Vagina (tissue), 2 donors: ENCODE measurements around the gene WNT7B. TPM values are rescaled to one million over a fixed set of nuclear protein-coding genes. Genes with fewer than 3 reads are reported as not detected.

Source experiments
- DNase-seq, 2 donors: peaks; one replicate each; pipeline ENCODE4 v3.0.0-alpha.2; 2017; ENCODE audit errors: extremely low spot score in 2 of 2
- H3K27ac ChIP-seq: fragments of 200-600 bp; sonication (generic); one replicate; pipeline ENCODE4 v1.5.1; 2019
- H3K27me3 ChIP-seq: fragments of 200-600 bp; sonication (generic); one replicate; pipeline ENCODE4 v1.5.1; 2019
- H3K36me3 ChIP-seq, 2 donors: fragments of 200-600 bp; sonication (generic); one replicate each; pipeline ENCODE4 v1.5.1; 2017 to 2019
- H3K4me1 ChIP-seq: fragments of 200-600 bp; sonication (generic); one replicate; pipeline ENCODE4 v1.5.1; 2019
- H3K4me3 ChIP-seq, 2 donors: fragments of 200-600 bp; sonication (generic); 1 replicate in 1 of 2; 2 replicates in 1 of 2; pipeline ENCODE4 v1.5.1; 2016 to 2019
- H3K9me3 ChIP-seq: fragments of 200-600 bp; sonication (generic); one replicate; pipeline ENCODE4 v1.5.1; 2019
- POLR2A ChIP-seq, 2 donors: fragments of 450-650 bp; IDR thresholded peaks; one replicate each; pipeline ENCODE4 v1.6.1; 2017; ENCODE audit warnings: antibody characterized with exemption in 2 of 2, mild to moderate bottlenecking in 2 of 2, moderate library complexity in 2 of 2
- POLR2AphosphoS5 ChIP-seq, 2 donors: sonication (generic); formaldehyde crosslinking; IDR thresholded peaks; one replicate each; pipeline ENCODE4 v1.9.0; 2017; ENCODE audit warnings: antibody characterized with exemption in 2 of 2, mild to moderate bottlenecking in 2 of 2, low read depth in 1 of 2; ENCODE audit not compliant: insufficient read depth in 1 of 2
- intact Hi-C: fragments of 100-400 bp; cut with DNase I; formaldehyde crosslinking; loops from one replicate; pipeline ENCODE4 v1.15.1; 2023
- total RNA-seq: library from RNA; depleted of rRNA; stranded (reverse); fragments of >200 nt; gene quantifications from one replicate; pipeline ENCODE4 v1.2.3, GENCODE V29; 2016
- TF ChIP-seq, protein P1 (sequence below), 3 experiments: fragments of 450-650 bp in 2 of 3; fragments of 200-600 bp in 1 of 3; sonication (generic) in 1 of 3; IDR thresholded peaks; one replicate each; pipeline ENCODE4 v1.5.1; 2017 to 2019; ENCODE audit warnings: antibody characterized with exemption in 3 of 3, mild to moderate bottlenecking in 2 of 3, moderate library complexity in 2 of 3

WNT7B gene
- total RNA-seq, 1 donor from 2014 or later = 7.1 TPM

DNA sequence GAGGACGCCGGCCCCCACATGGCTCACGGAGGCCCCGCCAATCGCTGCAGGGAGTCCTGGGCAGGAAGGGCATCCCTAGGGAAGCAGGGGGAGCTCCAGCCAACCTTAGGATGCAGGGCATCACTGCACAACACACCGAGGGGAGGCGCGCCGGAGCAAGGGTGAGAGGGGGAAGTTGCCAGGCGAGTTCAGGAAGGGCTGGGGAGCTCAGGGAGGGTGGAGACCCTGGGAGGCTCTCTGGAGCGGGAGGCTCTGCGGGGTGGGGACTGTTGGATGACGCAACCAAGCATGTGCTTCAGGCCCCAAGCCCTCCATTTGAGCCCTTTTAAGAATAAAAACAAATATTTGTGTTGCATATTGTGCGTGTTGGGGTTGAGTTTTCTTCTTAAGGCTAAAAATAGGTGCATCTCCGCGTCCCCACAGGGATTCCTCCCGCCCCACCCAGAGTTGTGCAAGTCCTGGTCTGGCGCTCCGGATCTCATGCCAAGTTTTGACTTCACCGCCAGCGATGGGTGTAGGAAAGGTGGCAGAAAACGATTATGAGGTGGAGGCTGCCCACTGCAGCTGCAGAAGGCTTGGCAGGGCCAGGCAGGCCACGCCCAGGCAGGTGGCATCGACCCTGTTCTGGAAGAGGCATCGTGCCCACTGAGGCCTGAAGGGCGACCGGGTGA lies 65.2 kb downstream of the WNT7B start:
- intact Hi-C loops = no loop called here
- no peak overlapping the region for H3K4me3 ChIP-seq

DNA sequence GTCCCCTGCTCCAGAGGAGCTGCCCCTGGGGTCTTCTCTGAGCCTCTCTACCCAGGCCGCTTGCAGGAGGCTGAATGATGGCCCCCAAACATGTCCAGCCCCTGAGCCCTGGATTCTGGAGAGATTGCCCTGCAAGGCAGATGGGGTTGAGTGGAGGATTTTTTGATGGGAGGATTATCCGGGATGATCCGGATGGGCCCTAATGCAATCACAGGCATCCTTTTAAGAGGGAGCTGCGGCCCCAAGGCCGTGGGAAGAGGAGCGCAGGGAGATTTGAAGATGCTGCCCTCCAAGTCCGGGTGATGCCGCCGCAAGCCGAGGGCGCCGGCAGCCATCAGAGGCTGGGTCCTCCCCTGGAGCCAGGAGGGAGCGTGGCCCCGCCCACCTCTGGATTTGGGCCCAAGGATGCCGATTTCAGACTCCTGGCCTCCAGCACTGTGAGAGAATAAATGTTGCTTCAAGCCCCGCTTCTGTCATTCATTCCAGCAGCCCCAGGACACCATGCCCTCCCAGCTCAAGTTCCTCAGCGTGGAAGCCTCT lies 66.0 kb downstream of the WNT7B start:
- no peak overlapping the region for H3K4me3 ChIP-seq
- no peak overlapping the region for H3K27ac ChIP-seq
- TF ChIP-seq, protein P1, sequence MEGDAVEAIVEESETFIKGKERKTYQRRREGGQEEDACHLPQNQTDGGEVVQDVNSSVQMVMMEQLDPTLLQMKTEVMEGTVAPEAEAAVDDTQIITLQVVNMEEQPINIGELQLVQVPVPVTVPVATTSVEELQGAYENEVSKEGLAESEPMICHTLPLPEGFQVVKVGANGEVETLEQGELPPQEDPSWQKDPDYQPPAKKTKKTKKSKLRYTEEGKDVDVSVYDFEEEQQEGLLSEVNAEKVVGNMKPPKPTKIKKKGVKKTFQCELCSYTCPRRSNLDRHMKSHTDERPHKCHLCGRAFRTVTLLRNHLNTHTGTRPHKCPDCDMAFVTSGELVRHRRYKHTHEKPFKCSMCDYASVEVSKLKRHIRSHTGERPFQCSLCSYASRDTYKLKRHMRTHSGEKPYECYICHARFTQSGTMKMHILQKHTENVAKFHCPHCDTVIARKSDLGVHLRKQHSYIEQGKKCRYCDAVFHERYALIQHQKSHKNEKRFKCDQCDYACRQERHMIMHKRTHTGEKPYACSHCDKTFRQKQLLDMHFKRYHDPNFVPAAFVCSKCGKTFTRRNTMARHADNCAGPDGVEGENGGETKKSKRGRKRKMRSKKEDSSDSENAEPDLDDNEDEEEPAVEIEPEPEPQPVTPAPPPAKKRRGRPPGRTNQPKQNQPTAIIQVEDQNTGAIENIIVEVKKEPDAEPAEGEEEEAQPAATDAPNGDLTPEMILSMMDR (IDR thresholded peaks at IDR 0.05) = no peak
- TF ChIP-seq POLR2A (IDR thresholded peaks at IDR 0.05) = no peak
- no peak for TF ChIP-seq POLR2AphosphoS5 (IDR thresholded peaks at IDR 0.05; ENCODE audit: insufficient read depth in 1 of 2, low read depth in 1 of 2)
- intact Hi-C loops = no loop called here
- H3K36me3 ChIP-seq = no peaks in the 10 kb centered on the region
- no peak for DNase-seq
- H3K4me1 ChIP-seq = peaks cover 29% of the 10 kb centered on the region
- H3K9me3 ChIP-seq = no peaks in the 10 kb centered on the region
- H3K27me3 ChIP-seq = no peaks in the 10 kb centered on the region

More for the DNA sequence above, 65.2 kb downstream of the WNT7B start:
- peak overlapping the region; percentile 4 for H3K27ac ChIP-seq
- H3K4me1 ChIP-seq = peaks cover 23% of the 10 kb centered on the region
- peak; percentile 51 to 55 for TF ChIP-seq POLR2AphosphoS5 (IDR thresholded peaks at IDR 0.05; ENCODE audit: insufficient read depth in 1 of 2, low read depth in 1 of 2)
- TF ChIP-seq, protein P1 (IDR thresholded peaks at IDR 0.05) = no peak
- TF ChIP-seq POLR2A (IDR thresholded peaks at IDR 0.05) = no peak
- no peaks in the 10 kb centered on the region for H3K9me3 ChIP-seq
- H3K36me3 ChIP-seq = no peaks in the 10 kb centered on the region
- DNase-seq = no peak
- H3K27me3 ChIP-seq = no peaks in the 10 kb centered on the region

DNA sequence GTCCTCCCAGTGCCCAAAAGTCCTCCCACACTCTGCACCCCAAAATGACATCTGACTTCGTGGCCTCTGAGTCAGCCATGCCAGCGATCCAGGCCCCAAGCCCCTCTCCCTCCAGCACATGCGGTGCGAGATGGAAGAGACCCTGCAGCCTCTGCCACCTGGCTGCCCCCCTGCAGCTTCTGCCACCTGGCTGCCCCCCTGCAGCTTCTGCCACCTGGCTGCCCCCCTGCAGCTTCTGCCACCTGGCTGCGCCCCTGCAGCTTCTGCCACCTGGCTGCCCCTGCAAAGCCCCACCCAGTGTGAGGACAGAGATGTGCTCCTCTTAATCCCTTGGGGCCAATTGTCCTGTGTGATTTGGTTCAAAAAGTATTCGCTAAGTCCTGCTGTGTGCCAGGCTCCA lies 68.0 kb downstream of the WNT7B start:
- Histone ChIP-seq H3K27me3 (no peaks in the 10 kb centered on the region), H3K36me3 (no peaks in the 10 kb centered on the region), H3K4me3 (no peak overlapping the region), H3K27ac (no peak overlapping the region), H3K4me1 (peaks cover 36% of the 10 kb centered on the region), H3K9me3 (no peaks in the 10 kb centered on the region)
- DNase-seq = no peak
- TF ChIP-seq POLR2AphosphoS5 (IDR thresholded peaks at IDR 0.05; ENCODE audit: insufficient read depth in 1 of 2, low read depth in 1 of 2) (no peak), POLR2A (IDR thresholded peaks at IDR 0.05) (no peak)
- TF ChIP-seq, protein P1 (IDR thresholded peaks at IDR 0.05) = no peak
- intact Hi-C loops = no loop called here

DNA sequence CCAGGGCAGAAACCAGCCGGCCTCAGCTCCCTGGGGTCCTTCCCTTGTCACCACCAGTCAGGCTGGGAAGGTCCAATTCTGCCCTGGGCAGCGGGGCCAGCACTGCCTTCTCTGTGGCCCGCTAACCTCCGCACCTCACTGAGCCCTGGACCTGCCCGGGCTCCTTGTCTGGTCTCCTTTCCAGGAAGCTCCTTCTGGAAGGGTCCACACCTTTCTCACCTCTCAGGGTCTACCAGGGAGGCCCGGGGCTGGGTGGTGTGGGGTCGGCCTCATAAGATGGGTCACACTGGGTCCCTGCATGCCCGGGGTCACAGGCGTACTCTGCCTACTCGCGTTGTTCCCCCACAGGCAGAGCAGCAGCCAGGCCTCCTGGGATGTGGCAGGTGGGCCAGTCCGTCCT lies 69.0 kb downstream of the WNT7B start:
- Histone ChIP-seq H3K9me3 (no peaks in the 10 kb centered on the region), H3K4me3 (no peak overlapping the region), H3K27ac (no peak overlapping the region), H3K27me3 (no peaks in the 10 kb centered on the region), H3K36me3 (no peaks in the 10 kb centered on the region), H3K4me1 (peaks cover 43% of the 10 kb centered on the region)
- TF ChIP-seq, protein P1 (IDR thresholded peaks at IDR 0.05) = no peak
- TF ChIP-seq POLR2AphosphoS5 (IDR thresholded peaks at IDR 0.05; ENCODE audit: insufficient read depth in 1 of 2, low read depth in 1 of 2) (no peak), POLR2A (IDR thresholded peaks at IDR 0.05) (no peak)
- intact Hi-C loops = no loop called here
- DNase-seq = no peak

DNA sequence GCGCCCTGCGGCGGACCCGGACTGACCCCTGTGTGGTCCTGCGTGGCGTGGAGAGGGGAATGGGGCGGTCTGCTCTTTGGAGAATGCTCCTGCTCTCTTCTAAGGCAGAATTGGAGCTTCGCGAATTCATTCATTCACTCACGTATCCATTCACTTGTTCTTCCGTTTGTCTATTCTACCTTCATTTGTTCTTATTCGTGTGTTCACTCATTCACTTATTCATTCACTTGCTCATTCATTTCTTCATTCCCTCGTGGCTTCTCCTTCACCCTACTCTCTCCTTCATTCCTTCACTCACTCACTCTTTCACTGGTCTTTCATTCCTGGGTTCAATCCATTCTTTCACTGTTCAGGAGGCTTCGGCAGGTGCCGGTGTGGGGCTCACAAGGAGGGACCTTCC lies 69.6 kb downstream of the WNT7B start:
- intact Hi-C loops = no loop called here
- no peaks in the 10 kb centered on the region for H3K36me3 ChIP-seq
- H3K4me3 ChIP-seq = no peak overlapping the region
- no peaks in the 10 kb centered on the region for H3K27me3 ChIP-seq
- no peaks in the 10 kb centered on the region for H3K9me3 ChIP-seq
- TF ChIP-seq POLR2A (IDR thresholded peaks at IDR 0.05) = no peak
- no peak for TF ChIP-seq POLR2AphosphoS5 (IDR thresholded peaks at IDR 0.05; ENCODE audit: insufficient read depth in 1 of 2, low read depth in 1 of 2)
- TF ChIP-seq, protein P1 (IDR thresholded peaks at IDR 0.05) = no peak
- no peak for DNase-seq
- no peak overlapping the region for H3K27ac ChIP-seq
- peaks cover 42% of the 10 kb centered on the region for H3K4me1 ChIP-seq
